K562 (cell line): ENCODE measurements around the gene TNC. TPM values are rescaled to one million over a fixed set of nuclear protein-coding genes. Genes with fewer than 3 reads are reported as not detected.

Source experiments
- ATAC-seq: fragments of 200-7000 bp; cut with Tn5 transposase; 3 replicates; pipeline ENCODE4 v1.9.1; 2020; ENCODE audit warnings: moderate library complexity
- BruUV-seq: library from RNA; stranded (reverse); fragments of 400-500 nt; replicated peaks from 2 replicates; lab custom pipeline; 2021; lab: Mats Ljungman, UMichigan
- CTCF ChIA-PET: fragments of 300-600 bp; formaldehyde crosslinking; extraction: SDS; loops from one replicate; lab custom pipeline; 2021; ENCODE audit warnings: low intra/inter-chr PET ratio; lab: Yijun Ruan, JAX
- POLR2A ChIA-PET: fragments of 300-600, 350-650 bp; sonication (Branson Sonifier 250); formaldehyde crosslinking; extraction: SDS; loops from one replicate; lab custom pipeline; 2021; ENCODE audit warnings: antibody characterized with exemption, inconsistent platforms; lab: Yijun Ruan, JAX
- DNase-seq, 4 experiments: peaks; one replicate each; pipeline versions ENCODE4 v3.0.0 to v3.0.0-alpha.2; 2011 to 2018; ENCODE audit warnings: low spot score in 3 of 4, mixed read lengths in 3 of 4; ENCODE audit errors: extremely low read depth in 1 of 4
- FAIRE-seq: peaks from 2 replicates; lab custom pipeline; 2011; peaks lifted over from hg19 to GRCh38; lab: Jason Lieb, UNC
- H2AFZ ChIP-seq: 2 replicates; pipeline ENCODE4 v1.6.0; 2011; ENCODE audit warnings: low read depth, low read length, control low read depth, inconsistent platforms
- H3K27ac ChIP-seq: fragments of 200-600 bp; 3 replicates; pipeline ENCODE4 v1.8.0; 2011; ENCODE audit warnings: low read depth, mild to moderate bottlenecking, control low read depth, inconsistent platforms, low read length, moderate library complexity, mixed read lengths; ENCODE audit errors: extremely low read depth
- H3K27me3 ChIP-seq, 2 experiments: fragments of 300-600 bp in 1 of 2; 2 replicates in 1 of 2; 3 replicates in 1 of 2; pipeline versions ENCODE4 v1.6.0 to v1.8.0; 2011; ENCODE audit warnings: inconsistent platforms in 2 of 2, low read length in 2 of 2, mild to moderate bottlenecking in 1 of 2, mixed read lengths in 1 of 2, moderate library complexity in 1 of 2; ENCODE audit not compliant: control insufficient read depth in 2 of 2, insufficient read depth in 2 of 2
- H3K36me3 ChIP-seq: fragments of 300-600 bp; 3 replicates; pipeline ENCODE4 v1.8.0; 2011; ENCODE audit warnings: mild to moderate bottlenecking, low read length, inconsistent platforms; ENCODE audit not compliant: control insufficient read depth, insufficient read depth
- H3K4me1 ChIP-seq, 2 experiments: fragments of 200-600 bp in 1 of 2; replicated peaks in 1 of 2; 2 replicates in 1 of 2; 3 replicates in 1 of 2; pipeline versions ENCODE4 v1.5.1 to v1.8.0; 2011; ENCODE audit warnings: inconsistent platforms in 2 of 2, low read length in 2 of 2, mild to moderate bottlenecking in 1 of 2, mixed read lengths in 1 of 2, moderate library complexity in 1 of 2; ENCODE audit not compliant: control insufficient read depth in 2 of 2, insufficient read depth in 2 of 2
- H3K4me2 ChIP-seq: 2 replicates; pipeline ENCODE4 v1.6.1; 2011; ENCODE audit warnings: low read length, control low read depth, inconsistent platforms, mixed read lengths; ENCODE audit not compliant: insufficient read depth
- H3K4me3 ChIP-seq: fragments of 200-600 bp; sonication (generic), shearing (Covaris generic); 2 replicates; pipeline ENCODE4 v1.5.1; 2016; ENCODE audit warnings: control low read depth, inconsistent platforms
- H3K79me2 ChIP-seq: fragments of 200-600 bp; 3 replicates; pipeline ENCODE4 v1.8.0; 2011; ENCODE audit warnings: low read length, inconsistent platforms; ENCODE audit not compliant: control insufficient read depth, insufficient read depth
- H3K9ac ChIP-seq, 2 experiments: 2 replicates each; pipeline versions ENCODE4 v1.6.0 to v1.6.1; 2011; ENCODE audit warnings: low read depth in 2 of 2, low read length in 2 of 2, control low read depth in 1 of 2, inconsistent platforms in 1 of 2, mild to moderate bottlenecking in 1 of 2, mixed read lengths in 1 of 2; ENCODE audit not compliant: insufficient read depth in 1 of 2
- H3K9me1 ChIP-seq: one replicate; pipeline ENCODE4 v1.6.0; 2011; ENCODE audit warnings: inconsistent platforms, mild to moderate bottlenecking, low read length, moderate library complexity; ENCODE audit not compliant: control insufficient read depth, insufficient read depth
- H3K9me3 ChIP-seq: replicated peaks from 2 replicates; pipeline ENCODE4 v1.5.1; 2011; ENCODE audit warnings: low read depth, low read length, inconsistent platforms; ENCODE audit not compliant: control insufficient read depth, insufficient read depth
- H4K20me1 ChIP-seq: replicated peaks from 2 replicates; pipeline ENCODE4 v1.6.1; 2011; ENCODE audit warnings: low read length, inconsistent platforms, mixed read lengths; ENCODE audit not compliant: control insufficient read depth, insufficient read depth
- CC2D1A ChIP-seq: fragments of 450-650 bp; IDR thresholded peaks from 2 replicates; pipeline ENCODE4 v1.6.1; 2017; ENCODE audit warnings: mild to moderate bottlenecking
- HMBOX1 ChIP-seq: sonication (generic); IDR thresholded peaks from 2 replicates; pipeline ENCODE4 v1.6.1; 2016
- PCBP1 ChIP-seq: fragments of 200-400 bp; formaldehyde crosslinking; IDR thresholded peaks from 2 replicates; pipeline ENCODE4 v1.6.1; 2018; ENCODE audit warnings: mild to moderate bottlenecking, low read depth, low read length; ENCODE audit not compliant: poor library complexity, severe bottlenecking
- PHF20 ChIP-seq: fragments of 450-650 bp; IDR thresholded peaks from 2 replicates; pipeline ENCODE4 v1.6.1; 2018; ENCODE audit not compliant: partially characterized antibody
- PTTG1 ChIP-seq: fragments of 450-650 bp; IDR thresholded peaks from 2 replicates; pipeline ENCODE4 v1.6.1; 2016; ENCODE audit warnings: low read depth, mild to moderate bottlenecking, missing genetic modification characterization, missing compliant biosample characterization
- SNAPC5 ChIP-seq: fragments of 250-450 bp; sonication (Bioruptor Pico); IDR thresholded peaks from 2 replicates; pipeline ENCODE4 v1.8.0; 2021; ENCODE audit warnings: moderate library complexity, mild to moderate bottlenecking, inconsistent platforms
- TAF7 ChIP-seq: fragments of 450-650 bp; IDR thresholded peaks from 2 replicates; pipeline ENCODE4 v1.6.1; 2016; ENCODE audit warnings: missing genetic modification characterization, missing compliant biosample characterization
- VEZF1 ChIP-seq: fragments of 200-800 bp; sonication (Bioruptor generic); IDR thresholded peaks from 2 replicates; pipeline ENCODE4 v1.6.1; 2017; ENCODE audit warnings: missing genetic modification characterization, missing compliant biosample characterization
- ZNF778 ChIP-seq: fragments of 450-650 bp; formaldehyde crosslinking; IDR thresholded peaks from 2 replicates; pipeline ENCODE4 v1.4.0; 2020; ENCODE audit warnings: mild to moderate bottlenecking, moderate library complexity
- WGBS: fragments of 100-300 bp; shearing (Covaris generic); methylation state at CpG from one replicate; pipeline ENCODE4 v1.1.6; 2016; ENCODE audit warnings: low coverage, mixed read lengths; ENCODE audit not compliant: insufficient coverage; ENCODE audit errors: missing lambda C conversion rate; 5-methylcytosine and 5-hydroxymethylcytosine counted together
- in situ Hi-C: fragments of 300-500 bp; cut with MboI; formaldehyde crosslinking; loops from 4 replicates; pipeline ENCODE4 v1.15.0; 2018; ENCODE audit warnings: inconsistent platforms, mixed read lengths
- intact Hi-C: fragments of 100-400 bp; cut with micrococcal nuclease; formaldehyde crosslinking; loops from 2 replicates; pipeline ENCODE4 v1.14.2; 2022
- polyA plus RNA-seq, 8 experiments: library from polyadenylated mRNA; depleted of rRNA in 4 of 8; stranded (reverse) in 5 of 8; unstranded in 3 of 8; fragments of >200 nt; fragmentation: Nextera tagmentation in 2 of 8; fragmentation: Illumina TruSeq in 1 of 8; extraction: Ambion mirVana in 2 of 8; extraction: Trizol in 1 of 8; gene quantifications; 2 replicates each; pipeline versions ENCODE4 v1.2.1 to v1.2.3, GENCODE V29; 2011 to 2014; ENCODE audit warnings: inconsistent platforms in 1 of 8, missing spikeins in 1 of 8
- total RNA-seq, 7 experiments: library from RNA; depleted of rRNA in 6 of 7; stranded (reverse); fragments of >200 nt in 6 of 7; fragmentation: Illumina TruSeq in 2 of 7; extraction: Trizol in 2 of 7; gene quantifications; 2 replicates each; pipeline versions ENCODE4 v1.2.1 to v1.2.3, GENCODE V29; 2011 to 2021; ENCODE audit warnings: low replicate concordance in 1 of 7

Gene TNC
- total and polyA plus RNA-seq, 9 of the 15 experiments (the other 6 are each of a cell fraction or from before 2014, with no cell fraction given): under 0.01 to 0.29 TPM; not detected in 7

- no peak for TF ChIP-seq HMBOX1
- TF ChIP-seq PCBP1: no peak
These were observed 102.8 kb downstream of the TNC start (continued) for GRCh38 chr9:115015018-115015635.

- Histone ChIP-seq H3K27ac (no peak overlapping the region), H3K9me3 (no peaks in the 10 kb centered on the region), H3K36me3 (no peaks in the 10 kb centered on the region), H3K4me3 (no peak overlapping the region), H3K4me1 (no peaks in the 10 kb centered on the region), H2AFZ (no peak overlapping the region), H3K9ac (no peak overlapping the region), H3K4me2 (no peak overlapping the region), H3K9me1 (no peaks in the 10 kb centered on the region), H3K79me2 (no peaks in the 10 kb centered on the region), H3K27me3 (no peaks in the 10 kb centered on the region), H4K20me1 (no peaks in the 10 kb centered on the region)
- intact Hi-C loops (loop anchor here (1.0 to 5.0 kb wide), 5 partner anchors 102 to 609 kb away; no protein-coding TSS in a partner anchor), in situ Hi-C loops (loop anchor here (5.0 kb wide), 3 partner anchors 277 to 597 kb away; no protein-coding TSS in a partner anchor)
- no peak for DNase-seq
- no TSS peak for BruUV-seq
- ATAC-seq: no peak
- ChIA-PET POLR2A (interaction anchor here (1.0 kb wide), 2 partner anchors 10 to 337 kb away, joined by 3 to 4 read pairs; no protein-coding TSS in a partner anchor), CTCF (interaction anchor here (0.7 to 2.6 kb wide), 6 partner anchors 100 to 609 kb away, joined by 3 to 15 read pairs (median 5); no protein-coding TSS in a partner anchor)
- no peak for FAIRE-seq
- WGBS: 0% methylated on average over 1 of the region's 3 CpGs
- TF ChIP-seq ZNF778 (CRISPR knock-in tag): no peak
- no peak for TF ChIP-seq TAF7 (tag)
- no peak for TF ChIP-seq PTTG1 (tag)
- TF ChIP-seq VEZF1: no peak
- no peak for TF ChIP-seq SNAPC5 (CRISPR knock-in tag)
- TF ChIP-seq PHF20: no peak
- no peak for TF ChIP-seq CC2D1A
These were observed 103.5 kb downstream of the TNC start for GRCh38 chr9:115014438-115014837.
